ENCODE results near the gene AP2A2. TPM values are rescaled to one million over a fixed set of nuclear protein-coding genes. Genes with fewer than 3 reads are reported as not detected.
A peak's percentile ranks its signal among the peaks of the same experiment; 100 is the strongest.
"Not testable (repeated sequence)": the region's sequence is repeated elsewhere in the genome, so short reads cannot be mapped to it uniquely, and the experiment has no call there.

The AP2A2 gene
- total RNA-seq, 1 donor from 2014 or later = 26.2 TPM

DNA sequence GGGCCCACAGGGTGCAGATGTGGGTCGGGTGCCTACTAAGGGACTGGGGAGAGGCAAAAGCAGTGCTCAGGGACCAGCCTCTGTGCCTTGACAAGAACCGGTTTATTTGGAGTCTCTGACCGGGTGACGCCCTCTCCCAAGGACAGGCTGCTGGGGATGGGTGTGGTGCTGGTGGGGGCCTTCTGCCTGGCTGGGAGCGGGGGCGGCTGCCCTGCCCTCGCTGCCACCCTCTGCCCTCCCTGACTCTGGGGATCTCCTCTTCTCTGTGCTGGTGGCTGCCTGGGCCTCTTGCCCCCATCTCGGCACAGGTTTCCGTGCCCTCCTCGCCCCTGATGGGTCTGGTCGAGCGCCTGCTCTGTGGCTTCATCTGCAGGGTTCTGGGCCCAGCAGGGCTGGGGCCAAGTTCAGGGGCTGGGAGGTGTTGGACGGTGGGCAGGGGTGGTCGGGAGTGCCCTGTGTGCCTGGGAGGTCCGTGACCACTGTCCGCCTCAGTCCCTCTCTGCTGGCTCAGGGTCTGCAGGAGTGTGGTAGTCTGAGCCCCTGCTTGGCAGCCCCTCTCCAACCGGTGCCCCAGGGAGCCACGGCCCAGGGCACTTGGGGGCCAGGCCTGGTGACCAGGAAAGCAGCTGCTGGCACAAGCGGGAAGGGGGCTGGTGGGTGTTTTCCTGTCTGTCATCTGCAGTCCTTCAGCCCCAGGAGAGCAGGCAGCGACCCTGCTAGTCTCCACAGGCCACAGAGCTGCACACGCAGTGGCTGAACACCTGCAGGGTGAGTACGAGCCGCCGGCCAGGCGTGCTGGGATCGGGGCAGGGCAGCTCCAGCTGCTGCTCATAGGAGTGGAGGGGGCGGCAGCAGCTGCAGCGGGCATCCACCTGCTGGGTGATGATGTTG is 87.3 kb downstream of the AP2A2 start:
- DNase-seq (ENCODE audit: low read depth) = peak; percentile 49

DNA sequence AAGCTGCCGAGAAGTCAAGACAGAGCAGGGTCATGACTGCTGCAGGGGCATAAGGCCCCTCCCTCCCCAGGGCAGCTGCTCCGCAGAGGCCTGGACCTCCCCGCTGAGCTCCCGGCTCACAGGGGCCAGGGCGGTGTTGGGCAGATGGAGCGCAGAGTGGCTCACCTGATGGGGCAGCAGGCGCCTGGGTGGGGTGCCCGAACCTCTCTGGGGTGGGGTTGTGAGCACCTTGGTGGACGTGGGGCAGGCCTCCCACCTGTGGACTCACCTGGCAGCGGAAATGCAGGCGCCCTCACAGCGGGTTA is 87.9 kb downstream of the AP2A2 start:
- no peak for DNase-seq (ENCODE audit: low read depth)

DNA sequence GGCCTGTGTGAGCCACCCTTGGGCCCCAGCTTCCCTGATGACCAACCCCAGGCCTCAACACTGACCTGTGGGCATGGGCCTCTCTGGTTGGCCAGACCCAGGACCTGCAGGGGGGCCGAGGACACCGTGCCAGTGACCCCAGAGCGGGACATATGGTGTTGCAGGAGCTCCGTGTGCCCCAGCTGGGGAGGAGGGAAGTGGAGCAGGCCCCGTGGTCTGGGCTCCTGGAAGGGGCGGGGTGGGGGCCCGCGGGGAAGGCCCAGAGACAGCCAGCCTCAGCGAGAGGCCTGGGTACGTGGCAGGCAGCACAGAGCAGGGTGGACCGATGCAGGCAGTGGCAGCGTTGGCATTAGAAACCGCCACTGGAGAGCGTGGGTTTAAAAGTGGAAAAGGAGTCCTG is 88.6 kb downstream of the AP2A2 start:
- no peak for DNase-seq (ENCODE audit: low read depth)

DNA sequence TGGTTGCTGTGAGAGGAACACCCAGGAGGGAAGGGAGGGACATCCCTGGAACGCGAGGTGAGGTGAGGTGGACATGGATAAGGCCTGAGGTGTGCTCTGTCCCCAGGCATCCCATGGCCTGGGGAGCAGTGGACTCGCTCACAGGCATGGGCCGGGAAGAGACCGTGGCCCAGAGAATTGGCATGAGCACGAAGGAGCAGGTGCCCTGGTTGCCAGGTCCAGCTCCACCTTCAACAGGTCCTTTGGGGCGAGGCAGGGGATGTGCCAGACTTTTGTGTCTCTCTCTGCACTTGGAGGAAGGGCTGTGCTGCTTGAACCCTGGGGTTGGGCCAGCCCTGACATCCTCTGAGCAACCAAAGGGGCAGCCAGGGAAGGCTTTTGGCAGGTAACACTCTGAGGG is 89.4 kb downstream of the AP2A2 start:
- no peak for DNase-seq (ENCODE audit: low read depth)

DNA sequence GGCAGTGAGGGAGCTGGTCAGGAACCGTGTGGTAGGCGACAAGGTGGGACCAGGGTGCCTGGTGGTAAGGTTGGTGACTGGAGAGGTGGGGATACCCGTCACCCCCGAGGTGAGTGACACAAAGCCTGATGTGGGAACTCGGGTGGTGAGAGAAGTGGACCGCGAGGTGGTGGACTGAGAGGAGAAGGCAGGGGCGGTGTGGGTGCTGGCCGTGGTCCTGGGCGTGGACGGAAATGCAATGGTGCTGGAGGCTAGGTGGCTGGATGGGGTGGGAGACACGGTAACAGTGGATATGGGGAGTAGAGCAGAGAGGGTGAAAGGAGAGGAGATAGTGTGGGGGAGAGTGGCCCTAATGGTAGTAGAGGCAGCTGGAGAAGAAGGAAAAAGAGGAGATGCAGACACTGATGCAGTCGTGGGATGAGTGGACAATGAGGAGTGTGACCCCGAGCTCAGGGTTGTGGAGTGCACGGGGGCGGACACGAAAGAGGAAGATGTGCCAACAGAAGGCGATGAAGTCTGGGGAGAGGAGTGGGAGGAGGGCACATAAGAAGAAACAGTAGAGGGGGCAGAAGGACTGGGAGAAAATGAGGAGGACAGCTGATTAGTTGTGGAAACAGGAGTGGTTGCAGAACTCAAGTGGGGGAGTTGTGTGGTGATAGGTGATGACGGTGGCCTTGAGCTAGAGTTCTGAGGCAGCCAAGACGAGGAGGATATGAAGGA is 90.3 kb downstream of the AP2A2 start:
- no peak for DNase-seq (ENCODE audit: low read depth)

DNA sequence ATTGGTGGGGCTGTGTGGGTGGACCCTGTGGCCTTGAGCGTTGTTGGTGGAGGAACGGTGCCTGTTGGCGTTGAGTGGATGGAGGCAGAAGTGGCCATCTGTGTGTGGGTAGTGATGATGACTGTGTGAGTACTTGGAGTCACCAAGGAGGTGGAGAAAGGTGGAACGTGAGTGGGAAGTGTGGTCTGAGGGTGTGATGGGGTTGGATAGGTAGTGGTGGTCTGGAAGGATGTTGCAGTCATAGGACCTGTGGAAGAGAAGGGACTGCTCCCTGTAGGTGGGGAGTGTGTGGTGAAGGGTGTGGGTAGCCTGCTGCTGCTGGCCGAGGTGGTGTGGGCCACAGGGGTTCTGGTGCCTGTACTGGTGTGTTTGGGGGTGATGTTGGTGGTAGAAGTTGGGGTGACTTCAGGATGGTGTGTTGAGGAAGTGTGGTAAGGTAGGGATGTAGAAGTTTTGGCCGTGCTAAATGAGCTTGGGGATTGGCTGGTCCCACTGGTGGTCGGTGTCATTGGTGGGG is 91.0 kb downstream of the AP2A2 start:
- not testable (repeated sequence) for DNase-seq (ENCODE audit: low read depth)

DNA sequence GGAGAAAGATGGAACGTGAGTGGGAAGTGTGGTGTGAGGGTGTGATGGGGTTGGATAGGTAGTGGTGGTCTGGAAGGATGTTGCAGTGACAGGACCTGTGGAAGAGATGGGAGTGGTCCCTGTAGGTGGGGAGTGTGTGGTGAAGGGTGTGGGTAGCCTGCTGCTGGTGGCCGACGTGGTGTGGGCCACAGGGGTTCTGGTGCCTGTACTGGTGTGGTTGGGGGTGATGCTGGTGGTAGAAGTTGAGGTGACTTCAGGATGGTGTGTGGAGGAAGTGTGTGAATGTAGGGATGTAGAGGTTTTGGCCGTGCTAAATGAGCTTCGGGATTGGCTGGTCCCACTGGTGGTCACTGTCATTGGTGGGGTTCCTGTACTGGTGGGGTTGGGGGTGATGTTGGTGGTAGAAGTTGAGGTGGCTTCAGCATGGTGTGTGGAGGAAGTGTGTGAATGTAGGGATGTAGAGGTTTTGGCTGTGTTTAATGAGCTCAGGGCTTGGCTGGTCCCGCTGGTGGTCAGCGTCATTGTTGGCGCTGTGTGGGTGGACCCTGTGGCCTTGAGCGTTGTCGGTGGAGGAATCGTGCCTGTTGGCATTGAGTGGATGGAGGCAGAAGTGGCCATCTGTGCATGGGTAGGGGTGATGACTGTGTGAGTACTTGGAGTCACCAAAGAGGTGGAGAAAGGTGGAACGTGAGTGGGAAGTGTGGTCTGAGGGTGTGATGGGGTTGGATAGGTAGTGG is 91.8 kb downstream of the AP2A2 start:
- DNase-seq (ENCODE audit: low read depth) = no peak

DNA sequence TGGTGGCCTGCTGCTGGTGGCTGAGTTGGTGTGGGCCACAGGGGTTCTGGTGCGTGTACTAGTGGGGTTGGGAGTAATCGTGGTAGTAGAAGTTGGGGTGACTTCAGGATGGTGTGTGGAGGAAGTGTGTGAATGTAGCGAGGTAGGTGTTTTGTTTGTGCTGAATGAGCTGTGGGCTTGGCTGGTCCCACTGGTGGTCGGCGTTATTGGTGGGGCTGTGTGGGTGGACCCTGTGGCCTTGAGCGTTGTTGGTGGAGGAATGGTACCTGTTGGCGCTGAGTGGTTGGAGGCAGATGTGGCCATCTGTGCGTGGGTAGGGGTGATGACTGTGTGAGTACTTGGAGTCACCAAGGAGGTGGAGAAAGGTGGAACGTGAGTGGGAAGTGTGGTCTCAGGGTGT is 92.4 kb downstream of the AP2A2 start:
- DNase-seq (ENCODE audit: low read depth) = no peak

DNA sequence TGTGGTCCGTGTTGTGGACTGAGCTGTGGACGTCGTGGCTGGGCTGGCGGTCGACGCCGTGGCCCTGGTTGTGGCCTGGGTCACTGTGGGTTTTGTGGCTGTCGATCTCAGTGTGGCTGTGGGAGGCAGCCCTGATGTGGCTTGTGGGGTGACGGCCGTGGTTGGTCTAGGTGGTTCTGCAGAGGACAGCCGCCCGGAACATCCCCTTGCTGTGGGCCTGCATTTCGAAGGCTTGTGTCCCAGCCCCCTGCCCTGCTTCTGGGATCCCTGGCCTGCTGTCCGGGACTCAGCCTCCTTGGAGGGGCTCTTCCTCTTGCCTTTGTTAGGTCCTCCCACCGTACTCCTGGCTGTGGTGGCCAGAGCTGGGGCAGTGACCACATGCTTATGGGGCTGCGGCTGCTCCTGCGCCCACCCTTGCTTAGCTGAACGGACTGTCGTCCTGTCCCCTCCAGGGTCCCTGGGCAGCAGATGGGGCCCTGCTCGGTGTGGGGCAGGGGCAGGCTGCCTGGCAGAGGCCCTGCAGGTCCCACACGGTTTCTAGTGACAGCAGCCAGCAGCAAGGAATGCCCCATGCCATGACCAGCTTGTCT is 93.7 kb downstream of the AP2A2 start:
- DNase-seq (ENCODE audit: low read depth) = no peak

DNA sequence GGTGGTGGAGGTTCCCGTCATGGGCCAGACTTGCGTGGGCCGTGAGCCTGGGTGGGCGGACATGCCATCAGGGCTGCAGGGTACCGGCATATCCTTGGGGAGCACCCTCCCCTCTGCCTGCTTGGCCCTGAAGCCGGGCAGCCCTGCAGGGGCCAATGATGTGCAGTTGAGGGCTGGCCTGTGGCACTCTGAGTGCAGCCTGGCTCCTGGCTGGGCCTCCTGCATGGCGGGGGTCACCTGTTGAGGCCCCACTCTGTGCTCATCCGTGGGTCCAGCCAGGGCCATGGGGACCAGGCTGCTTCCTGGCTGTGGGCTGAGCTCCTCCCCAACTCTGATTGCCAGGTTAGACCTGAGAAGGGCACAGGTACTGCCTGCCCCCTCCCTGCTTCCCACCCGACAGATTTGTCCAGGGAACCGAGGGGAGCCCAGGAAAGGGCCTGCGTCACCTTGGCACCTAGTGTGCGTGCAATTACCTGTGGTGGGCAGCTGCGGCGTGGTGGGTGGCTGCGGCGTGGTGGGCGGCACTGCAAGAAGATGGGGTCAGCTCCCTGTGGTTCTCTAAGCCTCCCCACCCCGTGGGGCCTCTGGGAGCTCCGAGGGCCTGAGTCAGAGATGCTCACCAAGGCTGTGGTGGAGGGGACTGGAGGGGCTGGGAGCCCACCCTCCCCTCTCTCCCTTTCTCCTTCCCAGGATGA is 94.7 kb downstream of the AP2A2 start:
- DNase-seq (ENCODE audit: low read depth) = no peak

DNA sequence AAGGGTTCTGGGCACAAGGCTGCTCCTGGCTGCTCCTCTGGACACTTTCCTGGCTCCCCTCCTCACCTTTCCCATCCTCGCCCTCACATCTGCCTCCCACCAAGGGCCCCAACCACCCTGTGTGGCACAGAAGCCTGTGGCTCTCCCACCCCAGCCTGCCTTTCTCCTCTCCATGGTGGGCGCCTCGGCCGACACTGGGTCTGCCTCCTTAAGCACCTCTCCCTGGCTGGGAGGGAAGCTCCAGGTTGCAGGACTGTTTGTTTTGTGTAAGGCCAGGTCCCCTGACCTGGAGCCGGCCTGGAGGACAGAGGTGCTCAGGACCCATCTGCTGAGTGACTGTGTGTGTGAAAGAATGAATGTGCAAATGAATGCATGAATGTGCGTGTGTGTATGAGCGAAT is 96.7 kb downstream of the AP2A2 start:
- DNase-seq (ENCODE audit: low read depth) = no peak

DNA sequence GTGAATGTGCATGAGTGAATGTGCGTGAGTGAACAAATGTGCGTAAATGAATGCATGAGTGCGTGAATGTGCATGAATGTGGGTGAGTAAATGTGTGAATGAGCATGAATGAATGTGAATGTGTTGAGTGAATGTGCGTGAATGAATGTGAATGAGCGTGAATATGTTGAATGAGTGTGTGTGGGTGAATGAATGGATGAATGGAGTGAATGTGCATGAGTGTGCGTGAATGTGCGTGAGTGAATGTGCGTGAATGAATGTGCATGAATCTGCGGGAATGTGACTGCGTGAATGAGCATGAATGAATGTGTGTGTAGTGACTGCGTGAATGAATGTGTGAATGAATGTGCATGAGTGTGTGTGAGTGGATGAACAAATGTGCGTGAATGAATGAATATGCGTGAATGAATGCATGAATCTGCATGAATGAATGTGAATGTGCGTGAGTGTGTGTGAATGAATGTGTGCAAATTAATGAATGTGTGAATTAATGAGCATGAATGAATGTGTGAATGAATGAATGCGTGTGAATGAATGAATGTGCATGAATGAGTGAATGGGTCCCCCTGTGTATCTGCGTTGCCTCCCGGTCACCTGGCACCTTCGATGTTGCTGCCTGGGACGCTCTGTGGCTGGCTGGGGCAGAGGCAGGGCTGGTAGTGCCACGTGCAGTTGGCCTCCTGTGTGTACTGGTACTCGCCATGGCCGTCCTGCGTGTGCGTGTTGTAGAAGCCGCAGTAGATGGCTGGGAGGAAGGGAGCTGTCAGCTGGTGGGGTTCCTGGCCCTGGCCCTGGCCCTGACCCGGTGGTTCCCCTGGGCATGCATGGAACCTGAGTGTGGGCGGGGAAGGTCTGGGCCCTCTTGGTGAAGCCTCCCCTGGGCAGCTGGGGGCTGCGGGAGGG is 97.5 kb downstream of the AP2A2 start:
- DNase-seq (ENCODE audit: low read depth) = no peak

DNA sequence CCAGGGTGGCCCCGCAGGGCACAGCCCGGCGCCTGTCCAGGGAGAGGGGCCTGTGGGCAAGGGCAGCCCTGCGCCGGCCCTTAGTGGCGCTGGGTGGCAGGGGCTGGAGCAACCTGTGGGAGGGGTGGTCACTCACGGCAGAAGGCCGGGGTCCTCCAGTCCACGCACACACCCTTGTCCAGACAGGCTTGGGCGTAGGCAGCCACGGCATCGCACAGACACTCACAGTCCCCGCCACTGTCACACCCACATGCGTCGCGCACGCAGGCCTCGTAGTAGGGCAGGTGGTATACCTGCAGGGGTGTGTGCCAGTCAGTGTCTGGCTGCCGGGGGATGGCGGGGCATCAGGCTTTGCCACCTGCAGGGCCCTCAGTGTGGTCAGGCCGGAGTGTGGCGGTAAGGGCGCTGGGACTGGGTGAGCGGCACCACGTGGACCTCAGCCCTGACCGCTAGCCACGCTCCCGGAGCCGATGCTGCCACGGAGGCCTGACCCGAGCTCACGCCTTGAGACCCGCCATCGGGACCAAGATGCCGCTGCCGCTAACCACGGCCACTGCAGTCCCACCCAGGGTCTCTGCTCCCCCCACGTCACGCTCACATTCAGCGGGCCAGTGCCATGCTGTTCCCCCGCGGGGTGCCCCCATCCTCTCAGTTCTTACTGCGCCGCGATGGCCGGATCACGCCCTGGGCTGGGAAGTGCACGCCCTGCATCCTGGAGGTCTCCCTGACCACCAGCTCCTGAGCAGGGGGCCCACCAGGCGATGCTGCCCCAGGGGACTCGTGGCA is 98.3 kb downstream of the AP2A2 start:
- DNase-seq (ENCODE audit: low read depth) = no peak

DNA sequence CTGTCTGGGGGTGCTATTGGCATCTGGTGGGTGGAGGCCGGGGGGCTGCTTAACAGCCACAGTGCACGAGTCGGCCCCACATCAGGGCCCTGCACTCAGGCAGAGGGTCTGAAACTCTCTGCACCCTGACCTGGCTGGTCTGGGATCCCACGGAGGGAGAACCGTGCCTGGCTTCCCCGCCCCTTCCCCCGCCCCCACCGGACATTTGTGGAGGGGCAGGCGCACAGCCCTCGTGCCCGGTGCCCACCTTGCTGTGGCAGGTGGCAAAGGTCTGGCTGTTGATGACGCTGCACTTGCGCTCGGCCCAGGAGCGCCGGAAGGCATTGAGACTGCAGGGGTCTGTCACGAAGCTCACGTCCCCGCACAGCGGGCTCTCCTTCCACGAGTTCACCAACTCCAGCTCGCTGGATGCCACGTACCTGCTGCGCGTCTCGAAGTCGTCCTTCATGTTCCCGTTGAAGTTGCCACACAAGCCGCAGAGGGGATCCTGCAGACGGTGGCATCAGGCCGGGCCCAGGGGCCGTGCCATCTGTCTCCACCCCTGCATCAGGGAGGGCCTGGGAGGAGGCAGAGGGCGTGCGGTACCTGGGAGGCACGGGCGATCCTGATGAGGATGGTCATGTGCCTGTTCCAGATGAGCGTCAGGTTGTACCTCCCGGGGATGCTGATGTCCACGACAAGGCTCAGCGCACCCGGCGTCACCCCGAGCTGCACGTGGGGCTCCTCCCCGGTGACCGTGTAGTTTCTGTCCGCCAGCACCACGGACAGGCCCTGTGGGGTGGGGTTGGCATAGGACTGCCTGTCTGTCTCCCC is 99.1 kb downstream of the AP2A2 start:
- no peak for DNase-seq (ENCODE audit: low read depth)

DNA sequence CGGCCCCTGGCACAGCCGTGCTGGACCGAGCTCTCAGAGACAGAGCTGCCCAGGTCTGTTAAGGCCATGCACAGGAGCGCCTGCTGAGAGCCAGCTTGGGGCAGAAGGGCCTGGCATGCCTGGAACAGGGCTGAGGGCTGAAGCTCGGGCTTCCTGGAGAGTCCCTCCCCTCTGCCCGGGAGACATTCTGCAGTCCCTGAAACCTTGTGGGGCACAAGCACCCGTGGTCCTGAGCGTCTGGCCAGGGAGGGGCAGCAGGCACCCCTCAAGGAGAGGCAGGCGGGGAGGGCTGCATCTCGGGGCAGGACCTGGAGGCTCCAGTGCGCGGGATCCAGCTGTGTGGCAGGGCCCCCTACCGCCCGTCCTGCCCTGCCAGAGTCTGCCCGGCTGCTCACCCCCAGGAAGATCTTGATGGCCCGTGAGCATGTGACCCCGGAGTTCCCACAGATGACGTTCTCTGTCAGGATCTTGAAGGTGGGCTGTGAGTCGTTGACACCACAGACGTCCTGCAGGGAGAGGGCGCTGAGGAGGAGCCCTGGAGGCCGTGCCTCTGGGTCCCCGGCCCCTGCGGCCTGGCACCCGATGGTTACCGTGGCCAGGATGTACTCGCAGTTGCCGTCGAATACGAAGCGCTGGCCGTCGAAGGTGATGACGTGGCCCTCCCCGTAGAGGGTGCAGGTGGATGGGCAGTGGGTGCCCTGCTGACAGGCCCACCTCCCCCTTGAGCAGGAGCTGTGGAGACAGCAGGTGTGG is 99.9 kb downstream of the AP2A2 start:
- no peak for DNase-seq (ENCODE audit: low read depth)

DNA sequence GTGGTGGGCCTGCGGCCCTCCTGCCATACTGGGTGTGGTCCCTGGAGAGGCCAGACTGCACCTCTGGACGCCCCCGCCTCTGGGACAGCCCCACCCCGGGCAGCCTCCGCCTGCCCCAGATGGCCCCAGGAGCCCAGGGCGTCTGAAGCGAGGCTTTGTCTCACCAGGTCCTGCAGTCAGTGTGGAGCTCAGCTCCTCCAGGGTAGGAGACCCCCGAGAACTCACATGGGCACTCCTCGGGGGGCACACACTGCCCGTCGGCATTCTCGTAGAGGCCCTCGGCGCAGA is 100.4 kb downstream of the AP2A2 start:
- DNase-seq (ENCODE audit: low read depth) = no peak

DNA sequence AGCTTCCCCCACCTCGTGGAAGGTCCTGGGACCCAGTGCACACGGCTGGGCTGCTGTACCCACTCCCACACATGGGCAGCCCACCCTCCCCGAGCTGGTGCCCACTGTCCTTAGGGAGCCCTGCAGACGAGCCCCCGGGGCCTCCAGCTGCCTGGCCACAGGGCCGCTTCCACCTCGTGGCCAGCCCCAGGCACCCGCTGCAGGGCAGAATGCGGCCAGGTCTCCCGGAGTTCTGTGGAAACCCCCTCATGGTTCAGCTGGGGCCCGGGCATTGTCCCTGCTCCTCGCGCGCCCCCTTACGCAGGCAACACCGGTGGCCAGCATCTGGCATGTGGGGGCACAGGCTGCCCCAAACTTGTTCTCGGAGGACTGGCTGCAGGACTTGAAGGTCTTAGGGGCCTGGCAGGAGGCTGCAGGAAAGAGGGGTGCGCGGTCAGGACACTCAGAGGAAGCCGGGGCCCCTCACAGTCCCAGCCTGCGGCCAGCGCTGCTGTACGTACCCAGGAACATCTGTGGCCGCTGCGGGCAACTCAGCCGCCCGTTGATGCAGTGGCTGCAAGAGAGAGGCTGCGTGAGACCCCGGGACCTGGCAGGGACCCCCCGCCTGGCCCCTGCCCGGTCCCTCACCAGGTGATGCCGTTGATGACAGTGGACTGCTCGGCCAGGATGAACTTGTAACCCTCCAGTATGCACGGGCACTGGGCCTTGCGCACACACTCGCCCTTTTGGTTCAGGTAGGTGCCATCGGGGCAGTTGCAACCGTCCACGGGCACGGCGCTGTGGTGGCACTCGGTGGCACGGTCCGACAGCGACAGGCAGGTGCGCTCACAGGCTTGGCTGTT is 101.2 kb downstream of the AP2A2 start:
- DNase-seq (ENCODE audit: low read depth) = no peak
